GM12873 (cell line): Measurements from ENCODE around the gene R3HDM4.

Source experiments
- CTCF ChIP-seq: IDR thresholded peaks from 2 replicates; pipeline ENCODE4 v1.5.1; 2012; ENCODE audit warnings: low read depth, mild to moderate bottlenecking, moderate library complexity, low read length, control low read depth; ENCODE audit not compliant: insufficient read depth; ENCODE audit errors: missing control alignments

Gene R3HDM4

GRCh38 chr19:955803-956765 is 43.1 kb upstream of the R3HDM4 start:
- TF ChIP-seq CTCF, result no peak

GRCh38 chr19:954672-955494 is 41.9 kb upstream of the R3HDM4 start:
- no peak for TF ChIP-seq CTCF

- TF ChIP-seq CTCF, result no peak
Measured at GRCh38 chr19:954272-954671, 41.3 kb upstream of the R3HDM4 start.

GRCh38 chr19:953445-954271 is 40.6 kb upstream of the R3HDM4 start:
- TF ChIP-seq CTCF, result no peak

- no peak for TF ChIP-seq CTCF
Measured at GRCh38 chr19:952680-953444, 39.8 kb upstream of the R3HDM4 start.

GRCh38 chr19:952049-952679 is 39.1 kb upstream of the R3HDM4 start:
- TF ChIP-seq CTCF, result no peak
